Glutamatergic neuron (in vitro differentiated cells): ENCODE data around the gene SLC12A9. TPM values are rescaled to one million over a fixed set of nuclear protein-coding genes. Genes with fewer than 3 reads are reported as not detected.

ENCODE experiments used
- DNase-seq: peaks from one replicate; pipeline ENCODE4 v3.0.0; 2022
- H3K27ac Mint-ChIP-seq: one replicate; pipeline ENCODE4 v1.8.0; 2020; ENCODE audit warnings: mild to moderate bottlenecking, mixed read lengths, inconsistent platforms; ENCODE audit not compliant: unreplicated experiment
- H3K27me3 Mint-ChIP-seq: one replicate; pipeline ENCODE4 v1.8.0; 2020; ENCODE audit warnings: mild to moderate bottlenecking, moderate library complexity, mixed read lengths, inconsistent platforms; ENCODE audit not compliant: unreplicated experiment
- H3K36me3 Mint-ChIP-seq: one replicate; pipeline ENCODE4 v1.8.0; 2020; ENCODE audit warnings: mild to moderate bottlenecking, mixed read lengths, inconsistent platforms; ENCODE audit not compliant: unreplicated experiment
- H3K4me1 Mint-ChIP-seq: one replicate; pipeline ENCODE4 v1.8.0; 2020; ENCODE audit warnings: mild to moderate bottlenecking, low read depth, mixed read lengths, inconsistent platforms; ENCODE audit not compliant: unreplicated experiment
- H3K4me3 Mint-ChIP-seq: one replicate; pipeline ENCODE4 v1.8.0; 2020; ENCODE audit warnings: mild to moderate bottlenecking, mixed read lengths, inconsistent platforms; ENCODE audit not compliant: unreplicated experiment
- H3K9me3 Mint-ChIP-seq: one replicate; pipeline ENCODE4 v1.8.0; 2020; ENCODE audit warnings: mild to moderate bottlenecking, moderate library complexity, mixed read lengths, inconsistent platforms; ENCODE audit not compliant: unreplicated experiment
- CTCF ChIP-seq: fragments of 200-600 bp; sonication (generic); IDR thresholded peaks from one replicate; pipeline ENCODE4 v1.5.0; 2021; ENCODE audit not compliant: partially characterized antibody, unreplicated experiment
- microRNA-seq: library from miRNA; unstranded; fragments of <30 nt; microRNA quantifications from one replicate; pipeline ENCODE4, GENCODE V29; 2020; ENCODE audit not compliant: unreplicated experiment
- total RNA-seq: library from RNA; stranded (reverse); fragmentation: NEBNext Ultra II Directional; extraction: Animal tissue kit (Norgen Biotek cat#: 25700); gene quantifications from one replicate; pipeline ENCODE4 v1.2.1, GENCODE V29; 2021; ENCODE audit not compliant: unreplicated experiment

The SLC12A9 gene
- total RNA-seq, 1 donor from 2014 or later, result 36.7 TPM

GRCh38 chr7:100911484-100911883 lies 59.0 kb downstream of the SLC12A9 start:
- no peak for TF ChIP-seq CTCF
- peaks cover 5% of the 10 kb centered on the region for H3K36me3 Mint-ChIP-seq
- H3K9me3 Mint-ChIP-seq, result peaks cover 1% of the 10 kb centered on the region
- H3K4me3 Mint-ChIP-seq, result no peak overlapping the region
- no peak overlapping the region for H3K27ac Mint-ChIP-seq
- no peak for DNase-seq
- no peaks in the 10 kb centered on the region for H3K4me1 Mint-ChIP-seq
- peaks cover 3% of the 10 kb centered on the region for H3K27me3 Mint-ChIP-seq

GRCh38 chr7:100914208-100914878 lies 61.8 kb downstream of the SLC12A9 start:
- Mint-ChIP-seq H3K9me3 (peaks cover 1% of the 10 kb centered on the region), H3K4me3 (no peak overlapping the region), H3K36me3 (no peaks in the 10 kb centered on the region), H3K27ac (no peak overlapping the region), H3K4me1 (no peaks in the 10 kb centered on the region), H3K27me3 (peaks cover 3% of the 10 kb centered on the region)
- DNase-seq, result no peak
- TF ChIP-seq CTCF, result no peak

- H3K9me3 Mint-ChIP-seq, result peaks cover 1% of the 10 kb centered on the region
- H3K4me3 Mint-ChIP-seq, result no peak overlapping the region
- DNase-seq, result no peak
- no peaks in the 10 kb centered on the region for H3K36me3 Mint-ChIP-seq
- TF ChIP-seq CTCF, result no peak
- H3K27me3 Mint-ChIP-seq, result peaks cover 3% of the 10 kb centered on the region
- H3K27ac Mint-ChIP-seq, result no peak overlapping the region
- H3K4me1 Mint-ChIP-seq, result no peaks in the 10 kb centered on the region
Observed at GRCh38 chr7:100914879-100915447, 62.5 kb downstream of the SLC12A9 start.

Small RNAs within 50 kb of the gene (microRNA-seq; reads per million reads assigned to microRNA genes)
- 1.5 reads per million, percentile 6 among the genes with 10 or more reads in this experiment for gene MIR6875

Other genes starting within 250 kb of the SLC12A9 start
- gene MOSPD3, start 240.2 kb upstream of the SLC12A9 start, total RNA-seq, result 37.1 TPM
- 5.1 TPM for gene TFR2, start 211.2 kb upstream of the SLC12A9 start, total RNA-seq
- 95.2 TPM for gene ACTL6B, start 196.3 kb upstream of the SLC12A9 start, total RNA-seq
- gene GNB2, start 179.0 kb upstream of the SLC12A9 start, total RNA-seq, result 275 TPM
- 79.6 TPM for gene GIGYF1, start 158.5 kb upstream of the SLC12A9 start, total RNA-seq
- 35.8 TPM for gene POP7, start 146.6 kb upstream of the SLC12A9 start, total RNA-seq
- not detected for gene EPO, start 132.2 kb upstream of the SLC12A9 start, total RNA-seq
- not detected for gene ZAN, start 119.1 kb upstream of the SLC12A9 start, total RNA-seq
- gene EPHB4, start 25.2 kb upstream of the SLC12A9 start, total RNA-seq, result 21.5 TPM
- 13.1 TPM for gene TRIP6, start 14.7 kb downstream of the SLC12A9 start, total RNA-seq
- gene SRRT, start 22.4 kb downstream of the SLC12A9 start, total RNA-seq, result 213 TPM
- gene UFSP1, start 37.0 kb downstream of the SLC12A9 start, total RNA-seq, result 3.2 TPM
- 30.0 TPM for gene ACHE, start 43.2 kb downstream of the SLC12A9 start, total RNA-seq
- 6.3 TPM for gene MUC3A, start 96.8 kb downstream of the SLC12A9 start, total RNA-seq
- gene MUC12, start 116.9 kb downstream of the SLC12A9 start, total RNA-seq, result 1.0 TPM
- gene MUC17, start 167.4 kb downstream of the SLC12A9 start, total RNA-seq, result not detected
- 0.61 TPM for gene TRIM56, start 232.8 kb downstream of the SLC12A9 start, total RNA-seq